Measurements from ENCODE around the gene DLG3. TPM values are rescaled to one million over a fixed set of nuclear protein-coding genes. Genes with fewer than 3 reads are reported as not detected.
"Not testable (repeated sequence)": the region's sequence is repeated elsewhere in the genome, so short reads cannot be mapped to it uniquely, and the experiment has no call there.

Gene DLG3
- total RNA-seq (10 to 100 TPM in 5 of 9 donors, 1 to 10 TPM in 4; 6.8 to 14.8 (median 10.3) TPM), polyA plus RNA-seq (1 to 10 TPM; 6.1 to 9.1 TPM)
- long read RNA-seq, donor 1, full-length matches to known transcripts = 8 of 27 reads
- long read RNA-seq, donor 1, partial matches to known transcripts = 1 of 27 reads
- long read RNA-seq, donor 1, other reads (novel, unspliced or antisense) = 18 of 27 reads
- long read RNA-seq, donor 2, full-length matches to known transcripts = 2 of 2 reads
- long read RNA-seq, donor 2, partial matches to known transcripts = 0 of 2 reads
- long read RNA-seq, donor 2, other reads (novel, unspliced or antisense) = 0 of 2 reads
- long read RNA-seq, donor 3, full-length matches to known transcripts = 6 of 23 reads
- long read RNA-seq, donor 3, partial matches to known transcripts = 11 of 23 reads
- long read RNA-seq, donor 3, other reads (novel, unspliced or antisense) = 6 of 23 reads

DNA sequence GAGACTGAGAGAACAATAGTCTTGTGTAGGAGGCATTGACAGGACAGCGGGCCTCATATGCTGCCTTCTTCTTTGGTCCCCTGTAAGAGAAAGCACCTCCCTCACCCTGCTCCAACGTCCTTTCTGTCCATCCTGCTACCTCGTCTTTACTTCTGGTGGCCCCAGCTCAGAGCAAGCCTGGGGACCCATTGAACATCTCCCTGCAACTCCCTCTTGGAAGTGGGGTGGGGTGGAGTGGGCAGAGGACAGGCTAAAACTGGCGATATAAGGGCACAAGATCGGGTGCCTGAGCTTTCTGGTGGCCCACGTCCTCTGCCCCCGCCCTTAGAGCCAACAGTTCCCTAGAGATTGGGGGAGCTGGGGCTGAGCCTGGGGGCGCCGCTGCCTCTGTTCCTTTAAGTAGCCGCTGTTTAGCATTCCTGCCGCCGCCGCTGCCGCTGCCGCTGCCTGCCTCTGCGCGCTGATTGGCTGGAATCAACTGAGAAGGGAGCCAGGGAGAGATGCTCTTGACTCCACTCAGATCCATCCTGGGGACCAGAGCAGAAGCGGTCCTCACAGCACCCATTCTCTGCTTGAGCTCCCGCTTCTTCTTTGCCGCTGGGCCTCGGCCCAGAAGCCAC, at the start of gene DLG3:
DLG3 (plus strand) TSS at position 510 of the 620 bp plus-strand sequence. CDS start 367 bp downstream, outside the sequence.
- intact Hi-C loops (cut with DNase I) = no loop called here
- H3K4me3 ChIP-seq = peak within 1 kb of the TSS in 8 of 12 donors; percentile 5 to 42 (median 28)
- peaks cover 0 to 51% (median 8%) of the 10 kb centered on the region in 9 donors for H3K27me3 ChIP-seq
- DNase-seq = no peak
- H3K4me1 ChIP-seq = peaks cover 0 to 7% (median 0%) of the 10 kb centered on the region in 12 donors
- ATAC-seq = peak in 3 of 4 donors; percentile 30 to 60 (median 58)
- TF ChIP-seq POLR2A (IDR thresholded peaks at IDR 0.05) = no peak
- TF ChIP-seq, protein P1, sequence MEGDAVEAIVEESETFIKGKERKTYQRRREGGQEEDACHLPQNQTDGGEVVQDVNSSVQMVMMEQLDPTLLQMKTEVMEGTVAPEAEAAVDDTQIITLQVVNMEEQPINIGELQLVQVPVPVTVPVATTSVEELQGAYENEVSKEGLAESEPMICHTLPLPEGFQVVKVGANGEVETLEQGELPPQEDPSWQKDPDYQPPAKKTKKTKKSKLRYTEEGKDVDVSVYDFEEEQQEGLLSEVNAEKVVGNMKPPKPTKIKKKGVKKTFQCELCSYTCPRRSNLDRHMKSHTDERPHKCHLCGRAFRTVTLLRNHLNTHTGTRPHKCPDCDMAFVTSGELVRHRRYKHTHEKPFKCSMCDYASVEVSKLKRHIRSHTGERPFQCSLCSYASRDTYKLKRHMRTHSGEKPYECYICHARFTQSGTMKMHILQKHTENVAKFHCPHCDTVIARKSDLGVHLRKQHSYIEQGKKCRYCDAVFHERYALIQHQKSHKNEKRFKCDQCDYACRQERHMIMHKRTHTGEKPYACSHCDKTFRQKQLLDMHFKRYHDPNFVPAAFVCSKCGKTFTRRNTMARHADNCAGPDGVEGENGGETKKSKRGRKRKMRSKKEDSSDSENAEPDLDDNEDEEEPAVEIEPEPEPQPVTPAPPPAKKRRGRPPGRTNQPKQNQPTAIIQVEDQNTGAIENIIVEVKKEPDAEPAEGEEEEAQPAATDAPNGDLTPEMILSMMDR (IDR thresholded peaks at IDR 0.05) = no peak
- no peaks in the 10 kb centered on the region for H3K36me3 ChIP-seq
- no peaks in the 10 kb centered on the region for H3K9me3 ChIP-seq
- H3K27ac ChIP-seq = no peak within 1 kb of the TSS
- WGBS, 4 donors = 7 to 36% (median 10%) methylated on average over 7 to 21 of the region's 21 CpGs

GRCh38 chrX:70398899-70399298, 45.7 kb upstream of the DLG3 start:
- peaks cover 0 to 12% (median 0%) of the 10 kb centered on the region in 9 donors for H3K27me3 ChIP-seq
- intact Hi-C loops (cut with DNase I) = no loop called here
- peaks cover 0 to 5% (median 0%) of the 10 kb centered on the region in 12 donors for H3K9me3 ChIP-seq
- no peaks in the 10 kb centered on the region for H3K36me3 ChIP-seq
- peaks cover 0 to 3% (median 0%) of the 10 kb centered on the region in 12 donors for H3K4me1 ChIP-seq
- no peak for TF ChIP-seq POLR2A (IDR thresholded peaks at IDR 0.05)
- TF ChIP-seq, protein P1 (IDR thresholded peaks at IDR 0.05) = no peak
- 53 to 81% (median 68%) methylated on average over 4 of the region's 4 CpGs for WGBS, 4 donors
- no peak overlapping the region for H3K27ac ChIP-seq
- DNase-seq (no peak), ATAC-seq (no peak)
- H3K4me3 ChIP-seq = no peak overlapping the region

- H3K36me3 ChIP-seq; H3K27ac ChIP-seq; H3K4me3 ChIP-seq; H3K4me1 ChIP-seq; DNase-seq; ATAC-seq; intact Hi-C loops (cut with DNase I); H3K9me3 ChIP-seq: not testable (repeated sequence)
- H3K27me3 ChIP-seq = peaks cover 0 to 11% (median 0%) of the 10 kb centered on the region in 9 donors
- WGBS, 4 donors = 96 to 100% (median 98%) methylated on average over 1 to 3 of the region's 3 CpGs
Measured at GRCh38 chrX:70400181-70400580, 44.5 kb upstream of the DLG3 start.

GRCh38 chrX:70402721-70403120, 41.9 kb upstream of the DLG3 start:
- H3K36me3 ChIP-seq = no peaks in the 10 kb centered on the region
- no peaks in the 10 kb centered on the region for H3K9me3 ChIP-seq
- no peak for DNase-seq
- intact Hi-C loops (cut with DNase I) = no loop called here
- H3K4me1 ChIP-seq = peaks cover 0 to 3% (median 0%) of the 10 kb centered on the region in 12 donors
- no peak overlapping the region for H3K27ac ChIP-seq
- H3K4me3 ChIP-seq = no peak overlapping the region
- TF ChIP-seq, protein P1 (IDR thresholded peaks at IDR 0.05) = no peak
- TF ChIP-seq POLR2A (IDR thresholded peaks at IDR 0.05) = no peak
- 70 to 97% (median 84%) methylated on average over 2 of the region's 2 CpGs for WGBS, 4 donors
- no peak for ATAC-seq
- peaks cover 0 to 7% (median 0%) of the 10 kb centered on the region in 9 donors for H3K27me3 ChIP-seq

Data from heart left ventricle (tissue), 16 donors.